Sigmoid colon (tissue), 7 donors: ENCODE data around the gene SMIM35. TPM values are rescaled to one million over a fixed set of nuclear protein-coding genes. Genes with fewer than 3 reads are reported as not detected.

ENCODE experiments used
- DNase-seq: peaks from one replicate; pipeline ENCODE4 v3.0.0-alpha.2; 2019
- H3K27ac ChIP-seq, 4 donors: fragments of 200-600 bp; sonication (generic); one replicate each; pipeline ENCODE4 v1.5.1; 2016 to 2019; ENCODE audit warnings: mild to moderate bottlenecking in 1 of 4
- H3K27me3 ChIP-seq, 3 donors: fragments of 200-600 bp; sonication (generic); one replicate each; pipeline ENCODE4 v1.5.1; 2019; ENCODE audit warnings: mild to moderate bottlenecking in 1 of 3
- H3K36me3 ChIP-seq, 4 donors: fragments of 200-600 bp; sonication (generic); one replicate each; pipeline ENCODE4 v1.5.1; 2016 to 2019
- H3K4me1 ChIP-seq, 4 donors: fragments of 200-600 bp; sonication (generic); one replicate each; pipeline ENCODE4 v1.5.1; 2017 to 2019
- H3K4me3 ChIP-seq, 4 donors: fragments of 200-600 bp; sonication (generic); one replicate each; pipeline ENCODE4 v1.5.1; 2017 to 2019; ENCODE audit warnings: mild to moderate bottlenecking in 2 of 4, moderate library complexity in 1 of 4
- H3K9me3 ChIP-seq, 4 donors: fragments of 200-600 bp in 3 of 4; sonication (generic) in 3 of 4; one replicate each; pipeline versions ENCODE4 v1.5.1 to v1.6.1; 2013 to 2019
- CTCF ChIP-seq, 4 experiments: fragments of 450-650 bp in 3 of 4; fragments of 200-600 bp in 1 of 4; IDR thresholded peaks; one replicate each; pipeline ENCODE4 v1.5.1; 2016 to 2019; ENCODE audit warnings: antibody characterized with exemption in 4 of 4, mild to moderate bottlenecking in 3 of 4, moderate library complexity in 2 of 4
- EP300 ChIP-seq, 4 donors: sonication (generic); formaldehyde crosslinking; IDR thresholded peaks; one replicate each; pipeline ENCODE4 v1.6.1; 2017; ENCODE audit warnings: antibody characterized with exemption in 4 of 4
- POLR2A ChIP-seq, 2 donors: fragments of 450-650 bp; IDR thresholded peaks; one replicate each; pipeline ENCODE4 v1.6.1; 2016; ENCODE audit warnings: antibody characterized with exemption in 2 of 2, mild to moderate bottlenecking in 2 of 2, moderate library complexity in 2 of 2
- POLR2AphosphoS5 ChIP-seq, 4 donors: sonication (generic); formaldehyde crosslinking; IDR thresholded peaks; one replicate each; pipeline ENCODE4 v1.6.1; 2017; ENCODE audit warnings: antibody characterized with exemption in 4 of 4
- WGBS, 2 donors: extraction: QIAGEN DNeasy Blood & Tissue Kit; methylation state at CpG; one replicate each; pipeline ENCODE4 v1.1.7; 2013; 5-methylcytosine and 5-hydroxymethylcytosine counted together
- intact Hi-C: fragments of 100-400 bp; cut with DNase I; formaldehyde crosslinking; loops from one replicate; pipeline ENCODE4 v1.15.1; 2023
- polyA plus RNA-seq, 3 donors: library from polyadenylated mRNA; stranded (reverse); fragments of 200-250 nt; gene quantifications; one replicate each; pipeline ENCODE4 v1.2.3, GENCODE V29; 2013
- total RNA-seq, 4 donors: library from RNA; depleted of rRNA; stranded (reverse); fragments of >200 nt; gene quantifications; one replicate each; pipeline ENCODE4 v1.1.0, GENCODE V29; 2016
- donor health status: healthy with polysubstance abuse.
- donor health status: Bipolar disorder and iron deficiency.
- donor health status: healthy.

SMIM35 gene
- total and polyA plus RNA-seq, 7 donors, result 0.28 TPM; not detected in 6

GRCh38 chr11:118133816-118134215, 47.1 kb upstream of the SMIM35 start:
- Histone ChIP-seq H3K4me1 (no peaks in the 10 kb centered on the region), H3K27me3 (peaks cover 0 to 25% (median 2%) of the 10 kb centered on the region in 3 donors), H3K36me3 (no peaks in the 10 kb centered on the region), H3K27ac (no peak overlapping the region), H3K9me3 (no peaks in the 10 kb centered on the region), H3K4me3 (no peak overlapping the region)
- TF ChIP-seq EP300 (IDR thresholded peaks at IDR 0.05) (no peak), CTCF (IDR thresholded peaks at IDR 0.05) (no peak), POLR2AphosphoS5 (IDR thresholded peaks at IDR 0.05) (no peak), POLR2A (IDR thresholded peaks at IDR 0.05) (no peak)
- 92 to 93% methylated on average over 10 of the region's 10 CpGs for WGBS, 2 donors
- peak; percentile 53 for DNase-seq
- intact Hi-C loops, result no loop called here

GRCh38 chr11:118132385-118133151, 45.8 kb upstream of the SMIM35 start:
- Histone ChIP-seq H3K4me1 (no peaks in the 10 kb centered on the region), H3K36me3 (no peaks in the 10 kb centered on the region), H3K9me3 (no peaks in the 10 kb centered on the region), H3K27me3 (peaks cover 0 to 18% (median 2%) of the 10 kb centered on the region in 3 donors), H3K4me3 (no peak overlapping the region), H3K27ac (no peak overlapping the region)
- intact Hi-C loops, result no loop called here
- WGBS, 2 donors, result 84 to 85% methylated on average over 15 of the region's 15 CpGs
- peak; percentile 45 for DNase-seq
- TF ChIP-seq CTCF (IDR thresholded peaks at IDR 0.05) (no peak), POLR2A (IDR thresholded peaks at IDR 0.05) (no peak), POLR2AphosphoS5 (IDR thresholded peaks at IDR 0.05) (no peak), EP300 (IDR thresholded peaks at IDR 0.05) (no peak)

- H3K4me1 ChIP-seq, result no peaks in the 10 kb centered on the region
- no peaks in the 10 kb centered on the region for H3K9me3 ChIP-seq
- TF ChIP-seq CTCF (IDR thresholded peaks at IDR 0.05), result no peak
- no peak overlapping the region for H3K4me3 ChIP-seq
- intact Hi-C loops, result no loop called here
- H3K36me3 ChIP-seq, result no peaks in the 10 kb centered on the region
- 72 to 73% methylated on average over 6 of the region's 6 CpGs for WGBS, 2 donors
- DNase-seq, result no peak
- no peak overlapping the region for H3K27ac ChIP-seq
- no peaks in the 10 kb centered on the region for H3K27me3 ChIP-seq
Measured at GRCh38 chr11:118129471-118130172, 42.9 kb upstream of the SMIM35 start.

GRCh38 chr11:118128721-118129470, 42.1 kb upstream of the SMIM35 start:
- intact Hi-C loops, result no loop called here
- Histone ChIP-seq H3K27ac (no peak overlapping the region), H3K9me3 (no peaks in the 10 kb centered on the region), H3K36me3 (no peaks in the 10 kb centered on the region), H3K4me1 (no peaks in the 10 kb centered on the region), H3K27me3 (no peaks in the 10 kb centered on the region), H3K4me3 (no peak overlapping the region)
- WGBS, 2 donors, result 73 to 79% methylated on average over 11 of the region's 11 CpGs
- DNase-seq, result no peak
- TF ChIP-seq POLR2A (IDR thresholded peaks at IDR 0.05), result no peak
- no peak for TF ChIP-seq POLR2AphosphoS5 (IDR thresholded peaks at IDR 0.05)

GRCh38 chr11:118128310-118128709, 41.5 kb upstream of the SMIM35 start:
- Histone ChIP-seq H3K4me1 (no peaks in the 10 kb centered on the region), H3K4me3 (no peak overlapping the region), H3K27ac (no peak overlapping the region), H3K27me3 (no peaks in the 10 kb centered on the region), H3K36me3 (no peaks in the 10 kb centered on the region), H3K9me3 (no peaks in the 10 kb centered on the region)
- no peak for DNase-seq
- intact Hi-C loops, result no loop called here
- TF ChIP-seq POLR2AphosphoS5 (IDR thresholded peaks at IDR 0.05), result no peak
- TF ChIP-seq POLR2A (IDR thresholded peaks at IDR 0.05), result no peak
- no peak for TF ChIP-seq EP300 (IDR thresholded peaks at IDR 0.05)
- TF ChIP-seq CTCF (IDR thresholded peaks at IDR 0.05), result no peak
- WGBS, 2 donors, result 71 to 76% methylated on average over 4 of the region's 4 CpGs
